ENCODE data around the gene PLCB3.

- TF ChIP-seq, protein P1, sequence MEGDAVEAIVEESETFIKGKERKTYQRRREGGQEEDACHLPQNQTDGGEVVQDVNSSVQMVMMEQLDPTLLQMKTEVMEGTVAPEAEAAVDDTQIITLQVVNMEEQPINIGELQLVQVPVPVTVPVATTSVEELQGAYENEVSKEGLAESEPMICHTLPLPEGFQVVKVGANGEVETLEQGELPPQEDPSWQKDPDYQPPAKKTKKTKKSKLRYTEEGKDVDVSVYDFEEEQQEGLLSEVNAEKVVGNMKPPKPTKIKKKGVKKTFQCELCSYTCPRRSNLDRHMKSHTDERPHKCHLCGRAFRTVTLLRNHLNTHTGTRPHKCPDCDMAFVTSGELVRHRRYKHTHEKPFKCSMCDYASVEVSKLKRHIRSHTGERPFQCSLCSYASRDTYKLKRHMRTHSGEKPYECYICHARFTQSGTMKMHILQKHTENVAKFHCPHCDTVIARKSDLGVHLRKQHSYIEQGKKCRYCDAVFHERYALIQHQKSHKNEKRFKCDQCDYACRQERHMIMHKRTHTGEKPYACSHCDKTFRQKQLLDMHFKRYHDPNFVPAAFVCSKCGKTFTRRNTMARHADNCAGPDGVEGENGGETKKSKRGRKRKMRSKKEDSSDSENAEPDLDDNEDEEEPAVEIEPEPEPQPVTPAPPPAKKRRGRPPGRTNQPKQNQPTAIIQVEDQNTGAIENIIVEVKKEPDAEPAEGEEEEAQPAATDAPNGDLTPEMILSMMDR (IDR thresholded peaks at IDR 0.05; ENCODE audit: insufficient read depth, low read depth, low read length) = no peak
- no peak for TF ChIP-seq EZH2 (IDR thresholded peaks at IDR 0.05; ENCODE audit: insufficient read depth, low read length)
These were observed 11.1 kb downstream of the PLCB3 start for GRCh38 chr11:64262271-64263002.

Data from astrocyte (in vitro differentiated cells and primary cell).